ENCODE measurements around the gene TWF2.

The TWF2 gene

GRCh38 chr3:52283306-52283705 is 44.3 kb upstream of the TWF2 start:
- Histone ChIP-seq H3K27ac (ENCODE audit: low read depth, low read length) (no peak overlapping the region), H3K9ac (ENCODE audit: low read length) (no peak overlapping the region)
- TF ChIP-seq, protein P1, sequence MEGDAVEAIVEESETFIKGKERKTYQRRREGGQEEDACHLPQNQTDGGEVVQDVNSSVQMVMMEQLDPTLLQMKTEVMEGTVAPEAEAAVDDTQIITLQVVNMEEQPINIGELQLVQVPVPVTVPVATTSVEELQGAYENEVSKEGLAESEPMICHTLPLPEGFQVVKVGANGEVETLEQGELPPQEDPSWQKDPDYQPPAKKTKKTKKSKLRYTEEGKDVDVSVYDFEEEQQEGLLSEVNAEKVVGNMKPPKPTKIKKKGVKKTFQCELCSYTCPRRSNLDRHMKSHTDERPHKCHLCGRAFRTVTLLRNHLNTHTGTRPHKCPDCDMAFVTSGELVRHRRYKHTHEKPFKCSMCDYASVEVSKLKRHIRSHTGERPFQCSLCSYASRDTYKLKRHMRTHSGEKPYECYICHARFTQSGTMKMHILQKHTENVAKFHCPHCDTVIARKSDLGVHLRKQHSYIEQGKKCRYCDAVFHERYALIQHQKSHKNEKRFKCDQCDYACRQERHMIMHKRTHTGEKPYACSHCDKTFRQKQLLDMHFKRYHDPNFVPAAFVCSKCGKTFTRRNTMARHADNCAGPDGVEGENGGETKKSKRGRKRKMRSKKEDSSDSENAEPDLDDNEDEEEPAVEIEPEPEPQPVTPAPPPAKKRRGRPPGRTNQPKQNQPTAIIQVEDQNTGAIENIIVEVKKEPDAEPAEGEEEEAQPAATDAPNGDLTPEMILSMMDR (IDR thresholded peaks at IDR 0.05; ENCODE audit: insufficient read depth, low read length, poor library complexity, severe bottlenecking), result no peak
- no peak for TF ChIP-seq EZH2phosphoT487 (conservative IDR thresholded peaks at IDR 0.05; ENCODE audit: low read length)

DNA sequence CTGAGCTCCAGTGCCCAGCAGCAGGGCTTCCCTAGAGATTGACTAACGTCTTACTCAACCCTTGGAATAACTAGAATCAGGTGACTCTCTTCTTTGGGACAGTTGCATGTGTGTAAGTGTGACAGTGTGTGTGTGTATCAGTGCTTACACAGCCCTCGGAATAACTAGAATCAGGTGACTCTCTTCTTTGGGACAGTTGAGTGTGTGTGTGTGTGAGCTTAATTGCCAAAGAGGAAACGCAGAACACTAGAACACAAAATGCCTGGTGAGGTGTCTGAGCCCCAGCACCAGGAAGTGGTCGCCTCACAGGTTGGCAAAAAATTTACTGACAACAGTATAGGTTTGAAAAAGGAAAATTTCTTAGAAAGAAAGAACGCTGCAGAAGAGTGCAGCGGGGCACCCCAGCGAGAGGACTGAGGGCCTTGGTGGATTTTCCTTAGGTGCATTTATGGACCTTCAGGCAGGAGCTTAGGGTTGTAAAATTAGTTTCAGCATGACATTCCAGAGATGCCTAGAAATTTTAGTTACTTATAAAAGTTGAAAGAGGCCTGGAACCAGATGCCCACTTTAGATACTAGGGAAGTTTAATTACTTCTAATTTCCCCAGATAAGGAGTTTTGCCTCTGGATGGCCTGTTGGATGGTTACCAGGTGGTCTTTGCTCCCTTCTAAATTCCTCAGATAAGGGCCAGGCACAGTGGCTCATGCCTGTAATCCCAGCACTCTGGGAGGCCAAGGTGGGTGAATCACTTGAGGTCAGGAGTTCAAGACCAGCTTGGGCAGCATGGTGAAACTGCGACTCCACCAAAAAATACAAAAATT is 43.2 kb upstream of the TWF2 start:
- Histone ChIP-seq H3K9me2 (replicated peaks; ENCODE audit: insufficient read depth, low read length) (no peaks in the 10 kb centered on the region), H3K79me2 (ENCODE audit: insufficient read depth, low read length) (peaks cover 12% of the 10 kb centered on the region), H3K36me3 (ENCODE audit: low read length) (no peaks in the 10 kb centered on the region), H3K9me3 (ENCODE audit: insufficient read depth, low read length) (no peaks in the 10 kb centered on the region), H3F3A (ENCODE audit: insufficient read depth) (peaks cover 15% of the 10 kb centered on the region), H4K20me1 (ENCODE audit: low read depth, low read length) (0 out of 2 replicates have a peak, but pooled peaks cover under 1% of the 10 kb centered on the region), H3K27ac (ENCODE audit: low read depth, low read length) (no peak overlapping the region), H3K9ac (ENCODE audit: low read length) (no peak overlapping the region), H3K4me2 (ENCODE audit: low read depth, low read length, poor library complexity, severe bottlenecking) (no peak overlapping the region), H3K4me3 (ENCODE audit: insufficient read depth, low read length, poor library complexity, severe bottlenecking) (no peak overlapping the region), H3K27me3 (ENCODE audit: low read length) (no peaks in the 10 kb centered on the region), H2AFZ (ENCODE audit: low read depth, low read length, severe bottlenecking) (no peak overlapping the region)
- TF ChIP-seq EZH2phosphoT487 (conservative IDR thresholded peaks at IDR 0.05; ENCODE audit: low read length), result no peak
- TF ChIP-seq, protein P1 (IDR thresholded peaks at IDR 0.05; ENCODE audit: insufficient read depth, low read length, poor library complexity, severe bottlenecking), result no peak

More at GRCh38 chr3:52283306-52283705, 44.3 kb upstream of the TWF2 start:
- H3K9me3 ChIP-seq (ENCODE audit: insufficient read depth, low read length), result no peaks in the 10 kb centered on the region
- H3K4me3 ChIP-seq (ENCODE audit: insufficient read depth, low read length, poor library complexity, severe bottlenecking), result no peak overlapping the region
- no peaks in the 10 kb centered on the region for H3K27me3 ChIP-seq (ENCODE audit: low read length)
- no peaks in the 10 kb centered on the region for H3K9me2 ChIP-seq (replicated peaks; ENCODE audit: insufficient read depth, low read length)
- H2AFZ ChIP-seq (ENCODE audit: low read depth, low read length, severe bottlenecking), result no peak overlapping the region
- no peak overlapping the region for H3K4me2 ChIP-seq (ENCODE audit: low read depth, low read length, poor library complexity, severe bottlenecking)
- peaks cover 15% of the 10 kb centered on the region for H3F3A ChIP-seq (ENCODE audit: insufficient read depth)
- no peaks in the 10 kb centered on the region for H3K36me3 ChIP-seq (ENCODE audit: low read length)
- peaks cover 4% of the 10 kb centered on the region; the same call in 1 of the 2 replicates for H3K79me2 ChIP-seq (ENCODE audit: insufficient read depth, low read length)
- H4K20me1 ChIP-seq (ENCODE audit: low read depth, low read length), result no peaks in the 10 kb centered on the region

DNA sequence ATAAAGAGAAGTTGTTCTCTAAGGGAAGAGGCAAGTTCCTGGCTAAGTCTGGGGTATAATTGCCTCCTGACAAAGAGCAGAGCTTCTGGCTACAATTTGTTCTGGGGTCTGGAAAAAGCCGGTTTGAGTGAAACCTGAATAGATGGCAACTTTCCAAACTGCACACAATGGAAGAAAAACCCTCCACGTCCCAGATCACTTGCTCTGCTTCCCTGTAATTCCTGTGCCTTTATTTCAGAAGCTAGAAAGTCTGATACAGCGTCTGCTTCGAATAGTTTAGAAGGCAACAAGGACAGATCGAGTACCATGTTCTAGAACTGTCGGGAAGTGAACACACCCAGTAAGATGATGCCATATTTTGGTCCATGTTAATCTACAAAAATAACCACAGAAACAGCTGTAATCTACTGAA is 41.1 kb upstream of the TWF2 start:
- no peak overlapping the region for H3K4me2 ChIP-seq (ENCODE audit: low read depth, low read length, poor library complexity, severe bottlenecking)
- no peaks in the 10 kb centered on the region for H3K9me3 ChIP-seq (ENCODE audit: insufficient read depth, low read length)
- H4K20me1 ChIP-seq (ENCODE audit: low read depth, low read length), result peaks cover 18% of the 10 kb centered on the region
- H3K27me3 ChIP-seq (ENCODE audit: low read length), result no peaks in the 10 kb centered on the region
- peaks cover 10% of the 10 kb centered on the region for H3F3A ChIP-seq (ENCODE audit: insufficient read depth)
- H3K36me3 ChIP-seq (ENCODE audit: low read length), result no peaks in the 10 kb centered on the region
- peaks cover 32% of the 10 kb centered on the region for H3K79me2 ChIP-seq (ENCODE audit: insufficient read depth, low read length)
- no peak overlapping the region for H2AFZ ChIP-seq (ENCODE audit: low read depth, low read length, severe bottlenecking)
- H3K27ac ChIP-seq (ENCODE audit: low read depth, low read length), result no peak overlapping the region
- H3K4me3 ChIP-seq (ENCODE audit: insufficient read depth, low read length, poor library complexity, severe bottlenecking), result no peak overlapping the region
- H3K9me2 ChIP-seq (replicated peaks; ENCODE audit: insufficient read depth, low read length), result no peaks in the 10 kb centered on the region
- no peak overlapping the region for H3K9ac ChIP-seq (ENCODE audit: low read length)
- TF ChIP-seq EZH2phosphoT487 (conservative IDR thresholded peaks at IDR 0.05; ENCODE audit: low read length), result no peak
- TF ChIP-seq, protein P1 (IDR thresholded peaks at IDR 0.05; ENCODE audit: insufficient read depth, low read length, poor library complexity, severe bottlenecking), result no peak
